Caco-2 (cell line): ENCODE measurements around the gene NMS. TPM values are rescaled to one million over a fixed set of nuclear protein-coding genes. Genes with fewer than 3 reads are reported as not detected.
A peak's percentile ranks its signal among the peaks of the same experiment; 100 is the strongest.

ENCODE experiments used
- Bru-seq: library from RNA; stranded (reverse); fragments of 400-500 nt; gene quantifications from one replicate; lab custom pipeline; 2021; lab: Mats Ljungman, UMichigan
- BruChase-seq, 2 experiments: library from RNA; stranded (reverse); fragments of 400-500 nt; gene quantifications; one replicate each; lab custom pipeline; 2021; lab: Mats Ljungman, UMichigan
- BruUV-seq: library from RNA; stranded (reverse); fragments of 400-500 nt; replicated peaks from 2 replicates; lab custom pipeline; 2021; lab: Mats Ljungman, UMichigan
- CTCF ChIA-PET: fragments of 300-600 bp; sonication (Branson Sonifier 250); formaldehyde crosslinking; loops from one replicate; lab custom pipeline; 2022; ENCODE audit warnings: antibody characterized with exemption; lab: Charles Lee
- POLR2A ChIA-PET: fragments of 300-600 bp; sonication (Branson Sonifier 250); formaldehyde crosslinking; loops from one replicate; lab custom pipeline; 2022; ENCODE audit warnings: antibody characterized with exemption; lab: Charles Lee
- DNase-seq, 2 experiments: peaks; one replicate each; pipeline versions ENCODE4 v3.0.0 to v3.0.0-alpha.2; 2020 to 2022
- H3K27me3 ChIP-seq: replicated peaks from 2 replicates; pipeline ENCODE4 v1.6.0; 2011; ENCODE audit warnings: low read length; ENCODE audit not compliant: control insufficient read depth, insufficient read depth
- H3K36me3 ChIP-seq: 2 replicates; pipeline ENCODE4 v1.5.1; 2011; ENCODE audit warnings: low read length; ENCODE audit not compliant: control insufficient read depth, insufficient read depth
- H3K4me1 ChIP-seq: fragments of 250-450 bp; sonication (Bioruptor Pico); 2 replicates; pipeline ENCODE4 v1.5.1; 2020; ENCODE audit warnings: mild to moderate bottlenecking
- H3K4me3 ChIP-seq: 2 replicates; pipeline ENCODE4 v1.5.1; 2011; ENCODE audit warnings: low read depth, mild to moderate bottlenecking, control low read depth, low read length
- H3K9me3 ChIP-seq: fragments of 250-450 bp; sonication (Bioruptor Pico); 2 replicates; pipeline ENCODE4 v1.5.1; 2020; ENCODE audit warnings: mild to moderate bottlenecking, moderate library complexity
- H3K27ac Mint-ChIP-seq: one replicate; pipeline ENCODE4 v1.8.0; 2022; ENCODE audit warnings: mixed read lengths; ENCODE audit not compliant: unreplicated experiment
- H3K27me3 Mint-ChIP-seq: one replicate; pipeline ENCODE4 v1.8.0; 2022; ENCODE audit warnings: mixed read lengths; ENCODE audit not compliant: insufficient read depth, unreplicated experiment
- H3K36me3 Mint-ChIP-seq: one replicate; pipeline ENCODE4 v1.8.0; 2022; ENCODE audit warnings: mild to moderate bottlenecking, mixed read lengths; ENCODE audit not compliant: insufficient read depth, unreplicated experiment
- H3K4me1 Mint-ChIP-seq: one replicate; pipeline ENCODE4 v1.8.0; 2022; ENCODE audit warnings: low read depth, mixed read lengths; ENCODE audit not compliant: unreplicated experiment
- H3K4me3 Mint-ChIP-seq: one replicate; pipeline ENCODE4 v1.8.0; 2022; ENCODE audit warnings: mild to moderate bottlenecking, moderate library complexity, mixed read lengths; ENCODE audit not compliant: unreplicated experiment
- H3K9me3 Mint-ChIP-seq: one replicate; pipeline ENCODE4 v1.8.0; 2022; ENCODE audit warnings: mixed read lengths; ENCODE audit not compliant: unreplicated experiment
- intact Hi-C: fragments of 100-400 bp; cut with micrococcal nuclease; formaldehyde crosslinking; loops from one replicate; pipeline ENCODE4 v1.10.0; 2022; ENCODE audit not compliant: unreplicated experiment
- long read RNA-seq: library from polyadenylated mRNA; stranded (forward); transcript quantifications from one replicate; pipeline ENCODE4 v2.0.0, GENCODE V29; 2022
- total RNA-seq: library from RNA; stranded (reverse); gene quantifications from 2 replicates; pipeline ENCODE4 v1.2.3, GENCODE V29; 2022
- TF ChIP-seq, protein P1 (sequence below), 2 experiments: fragments of 200-600 bp in 1 of 2; IDR thresholded peaks; 1 replicate in 1 of 2; 2 replicates in 1 of 2; pipeline versions ENCODE4 v1.5.1 to v1.8.0; 2011 to 2022; ENCODE audit warnings: antibody characterized with exemption in 1 of 2, control low read depth in 1 of 2, inconsistent platforms in 1 of 2, low read depth in 1 of 2, low read length in 1 of 2, mild to moderate bottlenecking in 1 of 2, moderate library complexity in 1 of 2; ENCODE audit not compliant: insufficient read depth in 1 of 2, severe bottlenecking in 1 of 2, unreplicated experiment in 1 of 2

Gene NMS, protein sequence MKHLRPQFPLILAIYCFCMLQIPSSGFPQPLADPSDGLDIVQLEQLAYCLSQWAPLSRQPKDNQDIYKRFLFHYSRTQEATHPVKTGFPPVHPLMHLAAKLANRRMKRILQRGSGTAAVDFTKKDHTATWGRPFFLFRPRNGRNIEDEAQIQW
- total RNA-seq (not detected in 2 replicates), Bru-seq, nascent RNA (not detected), BruChase-seq, experiment 1, labeled RNA remaining after a 2-hour chase (not detected), BruChase-seq, experiment 2, labeled RNA remaining after a 6-hour chase (not detected)
- long read RNA-seq, result 0 reads

DNA sequence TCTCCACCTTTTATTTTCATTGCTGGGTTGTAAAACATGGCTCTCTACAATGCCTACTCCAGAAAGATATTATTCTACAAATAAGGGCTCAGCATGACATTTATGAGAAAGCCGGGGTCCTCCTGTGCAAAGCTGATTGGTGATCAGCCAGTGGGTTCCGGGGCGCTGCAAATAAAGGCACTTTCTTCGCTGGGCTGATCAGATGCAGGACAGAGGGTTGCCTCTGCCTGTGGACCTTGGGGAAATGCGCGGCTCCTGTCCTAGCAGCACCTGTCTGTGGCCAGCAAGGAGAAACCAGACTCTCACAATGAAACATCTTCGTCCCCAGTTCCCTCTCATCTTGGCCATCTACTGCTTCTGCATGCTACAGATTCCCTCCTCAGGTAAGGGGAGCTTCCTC lies at the start of gene NMS:
TSS of gene NMS (plus strand) at position 301 of the 400 bp plus-strand sequence. CDS start at position 308, 7 bp downstream.
- H3K27ac Mint-ChIP-seq, result no peak within 1 kb of the TSS
- intact Hi-C loops, result no loop called here
- Histone ChIP-seq H3K4me3 (no peak within 1 kb of the TSS), H3K36me3 (no peaks in the 10 kb centered on the region), H3K27me3 (no peaks in the 10 kb centered on the region; the same call in 1 of the 2 replicates), H3K9me3 (no peaks in the 10 kb centered on the region), H3K4me1 (no peaks in the 10 kb centered on the region)
- no peak within 1 kb of the TSS for H3K4me3 Mint-ChIP-seq
- ChIA-PET CTCF (no interaction called here), POLR2A (no interaction called here)
- DNase-seq, result no peak
- H3K4me1 Mint-ChIP-seq, result no peaks in the 10 kb centered on the region
- peaks cover 5% of the 10 kb centered on the region for H3K27me3 Mint-ChIP-seq
- TF ChIP-seq, protein P1, sequence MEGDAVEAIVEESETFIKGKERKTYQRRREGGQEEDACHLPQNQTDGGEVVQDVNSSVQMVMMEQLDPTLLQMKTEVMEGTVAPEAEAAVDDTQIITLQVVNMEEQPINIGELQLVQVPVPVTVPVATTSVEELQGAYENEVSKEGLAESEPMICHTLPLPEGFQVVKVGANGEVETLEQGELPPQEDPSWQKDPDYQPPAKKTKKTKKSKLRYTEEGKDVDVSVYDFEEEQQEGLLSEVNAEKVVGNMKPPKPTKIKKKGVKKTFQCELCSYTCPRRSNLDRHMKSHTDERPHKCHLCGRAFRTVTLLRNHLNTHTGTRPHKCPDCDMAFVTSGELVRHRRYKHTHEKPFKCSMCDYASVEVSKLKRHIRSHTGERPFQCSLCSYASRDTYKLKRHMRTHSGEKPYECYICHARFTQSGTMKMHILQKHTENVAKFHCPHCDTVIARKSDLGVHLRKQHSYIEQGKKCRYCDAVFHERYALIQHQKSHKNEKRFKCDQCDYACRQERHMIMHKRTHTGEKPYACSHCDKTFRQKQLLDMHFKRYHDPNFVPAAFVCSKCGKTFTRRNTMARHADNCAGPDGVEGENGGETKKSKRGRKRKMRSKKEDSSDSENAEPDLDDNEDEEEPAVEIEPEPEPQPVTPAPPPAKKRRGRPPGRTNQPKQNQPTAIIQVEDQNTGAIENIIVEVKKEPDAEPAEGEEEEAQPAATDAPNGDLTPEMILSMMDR (IDR thresholded peaks at IDR 0.05; ENCODE audit: insufficient read depth in 1 of 2, low read depth in 1 of 2, low read length in 1 of 2, severe bottlenecking in 1 of 2, unreplicated experiment in 1 of 2), result no peak
- no peaks in the 10 kb centered on the region for H3K9me3 Mint-ChIP-seq
- BruUV-seq, result no TSS peak
- H3K36me3 Mint-ChIP-seq, result no peaks in the 10 kb centered on the region

DNA sequence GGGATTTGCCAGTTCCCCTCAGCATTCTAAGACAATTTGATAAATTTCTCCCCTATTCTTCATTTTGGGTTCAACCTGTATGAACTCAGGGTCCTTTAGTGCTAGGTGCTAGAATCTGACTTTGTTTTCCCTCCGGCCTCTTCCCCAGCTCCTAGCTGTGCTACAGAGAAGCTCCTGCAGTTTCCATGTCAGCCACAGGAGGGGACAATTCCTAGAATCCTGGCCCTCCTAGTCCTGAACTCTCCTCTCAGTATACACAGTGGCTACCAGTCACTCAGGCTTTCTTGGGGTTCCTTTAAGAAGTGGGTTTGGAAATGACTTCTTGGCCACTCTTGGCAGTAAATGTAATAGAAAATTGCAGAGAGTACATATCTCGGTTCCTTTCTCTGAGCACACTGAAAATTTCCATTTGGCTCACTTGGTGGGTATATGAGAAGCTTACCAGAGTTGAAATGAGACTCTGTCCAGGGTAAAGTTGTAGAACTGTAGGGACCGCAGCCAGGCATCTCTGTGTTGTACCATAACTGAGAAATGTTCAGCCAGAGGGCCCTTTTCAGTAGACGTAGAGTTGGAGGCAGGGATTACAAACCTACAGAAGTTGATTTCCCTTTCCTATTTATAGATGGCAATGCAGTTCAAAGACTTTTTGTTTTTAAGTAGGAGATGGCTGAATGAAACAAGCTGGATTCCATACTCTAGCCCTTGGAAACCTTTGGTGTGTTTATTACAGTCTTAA lies 47.8 kb upstream of the NMS start:
- no peaks in the 10 kb centered on the region for H3K4me1 Mint-ChIP-seq

DNA sequence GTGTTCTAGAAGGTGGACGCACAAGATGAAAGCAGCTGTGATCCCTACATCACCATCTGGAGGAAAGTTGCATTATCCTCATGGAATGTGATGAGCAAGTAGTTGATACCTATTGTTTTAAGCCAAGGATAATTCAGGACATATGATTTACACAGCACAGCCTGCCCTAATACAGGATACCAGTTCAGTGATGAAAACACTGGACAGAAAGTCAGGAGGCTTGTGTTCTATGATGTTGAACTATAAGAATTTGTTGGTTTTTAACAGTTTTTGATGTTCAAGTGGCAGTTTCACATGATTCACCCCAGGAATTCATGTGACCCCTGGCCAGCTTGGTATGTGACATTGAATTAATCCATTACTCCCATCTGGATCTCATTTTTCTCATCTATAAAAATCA lies 46.7 kb upstream of the NMS start:
- Histone ChIP-seq H3K4me1 (no peaks in the 10 kb centered on the region), H3K36me3 (no peaks in the 10 kb centered on the region), H3K27me3 (no peaks in the 10 kb centered on the region), H3K9me3 (no peaks in the 10 kb centered on the region), H3K4me3 (no peak overlapping the region)
- DNase-seq, result no peak
- H3K4me1 Mint-ChIP-seq, result no peaks in the 10 kb centered on the region
- peaks cover 16% of the 10 kb centered on the region for H3K27me3 Mint-ChIP-seq
- ChIA-PET POLR2A (no interaction called here), CTCF (no interaction called here)
- no peak overlapping the region for H3K4me3 Mint-ChIP-seq
- BruUV-seq, result no TSS peak
- intact Hi-C loops, result no loop called here
- H3K36me3 Mint-ChIP-seq, result no peaks in the 10 kb centered on the region
- TF ChIP-seq, protein P1 (IDR thresholded peaks at IDR 0.05; ENCODE audit: insufficient read depth in 1 of 2, low read depth in 1 of 2, low read length in 1 of 2, severe bottlenecking in 1 of 2, unreplicated experiment in 1 of 2), result no peak
- peaks cover 12% of the 10 kb centered on the region for H3K9me3 Mint-ChIP-seq
- H3K27ac Mint-ChIP-seq, result no peak overlapping the region

More for the DNA sequence above, 47.8 kb upstream of the NMS start:
- BruUV-seq, result no TSS peak
- Mint-ChIP-seq H3K9me3 (peaks cover 12% of the 10 kb centered on the region), H3K27ac (no peak overlapping the region), H3K36me3 (no peaks in the 10 kb centered on the region), H3K27me3 (peaks cover 16% of the 10 kb centered on the region), H3K4me3 (no peak overlapping the region)
- ChIA-PET POLR2A (no interaction called here), CTCF (no interaction called here)
- Histone ChIP-seq H3K36me3 (no peaks in the 10 kb centered on the region), H3K4me1 (no peaks in the 10 kb centered on the region), H3K4me3 (no peak overlapping the region), H3K9me3 (no peaks in the 10 kb centered on the region), H3K27me3 (no peaks in the 10 kb centered on the region)
- TF ChIP-seq, protein P1 (IDR thresholded peaks at IDR 0.05; ENCODE audit: insufficient read depth in 1 of 2, low read depth in 1 of 2, low read length in 1 of 2, severe bottlenecking in 1 of 2, unreplicated experiment in 1 of 2), result peak; percentile 36 to 43
- peak in 1 of 2 experiments; percentile 19 for DNase-seq
- intact Hi-C loops, result no loop called here
